ENCODE data around the gene GPR158. TPM values are rescaled to one million over a fixed set of nuclear protein-coding genes. Genes with fewer than 3 reads are reported as not detected.

The GPR158 gene
- total RNA-seq, 1 donor from 2014 or later: under 0.01 TPM

Other genes with a start within 250 kb of the GPR158 start
- gene PRTFDC1, start 222.4 kb upstream of the GPR158 start, total RNA-seq: 6.7 and 22.5 TPM in 2 replicates
- 0.07 and 0.13 TPM in 2 replicates for gene ENKUR, start 158.8 kb upstream of the GPR158 start, total RNA-seq
- gene THNSL1, start 158.4 kb upstream of the GPR158 start, total RNA-seq: 2.7 and 4.0 TPM in 2 replicates